Mammary epithelial cell (primary cell): ENCODE data around the gene ABAT.

Experiments used
- CTCF ChIP-seq, 2 donors: IDR thresholded peaks in 1 of 2; conservative IDR thresholded peaks in 1 of 2; 2 replicates each; pipeline ENCODE4 v1.5.1; 2011 to 2012; ENCODE audit warnings: inconsistent platforms in 2 of 2, low read length in 2 of 2, mild to moderate bottlenecking in 2 of 2, control low read depth in 1 of 2, low read depth in 1 of 2; ENCODE audit not compliant: insufficient read depth in 1 of 2; ENCODE audit errors: extremely low read depth in 1 of 2
- EZH2 ChIP-seq: IDR thresholded peaks from 2 replicates; pipeline ENCODE4 v1.6.1; 2012; ENCODE audit warnings: low read length, inconsistent platforms, borderline replicate concordance

- TF ChIP-seq CTCF (conservative IDR thresholded peaks at IDR 0.05 in 1 of 2, IDR thresholded peaks at IDR 0.05 in 1 of 2; ENCODE audit: extremely low read depth in 1 of 2, insufficient read depth in 1 of 2, low read depth in 1 of 2, low read length in 2 of 2) (no peak), EZH2 (no peak)
Observed at GRCh38 chr16:8775359-8775758, 100.9 kb downstream of the ABAT start.
